ENCODE results near the gene PYGO2.

The PYGO2 gene, protein sequence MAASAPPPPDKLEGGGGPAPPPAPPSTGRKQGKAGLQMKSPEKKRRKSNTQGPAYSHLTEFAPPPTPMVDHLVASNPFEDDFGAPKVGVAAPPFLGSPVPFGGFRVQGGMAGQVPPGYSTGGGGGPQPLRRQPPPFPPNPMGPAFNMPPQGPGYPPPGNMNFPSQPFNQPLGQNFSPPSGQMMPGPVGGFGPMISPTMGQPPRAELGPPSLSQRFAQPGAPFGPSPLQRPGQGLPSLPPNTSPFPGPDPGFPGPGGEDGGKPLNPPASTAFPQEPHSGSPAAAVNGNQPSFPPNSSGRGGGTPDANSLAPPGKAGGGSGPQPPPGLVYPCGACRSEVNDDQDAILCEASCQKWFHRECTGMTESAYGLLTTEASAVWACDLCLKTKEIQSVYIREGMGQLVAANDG

GRCh38 chr1:154961207-154962155 lies at the start of gene PYGO2:
TSS of gene PYGO2 (minus strand) at chr1:154961782. CDS start at chr1:154961576, 206 bp downstream.
- DNase-seq = peak; percentile 78

GRCh38 chr1:155011004-155011416 lies 49.4 kb upstream of the PYGO2 start:
- no peak for DNase-seq

- no peak for DNase-seq
Measured at GRCh38 chr1:155010211-155010918, 48.8 kb upstream of the PYGO2 start.

DNA sequence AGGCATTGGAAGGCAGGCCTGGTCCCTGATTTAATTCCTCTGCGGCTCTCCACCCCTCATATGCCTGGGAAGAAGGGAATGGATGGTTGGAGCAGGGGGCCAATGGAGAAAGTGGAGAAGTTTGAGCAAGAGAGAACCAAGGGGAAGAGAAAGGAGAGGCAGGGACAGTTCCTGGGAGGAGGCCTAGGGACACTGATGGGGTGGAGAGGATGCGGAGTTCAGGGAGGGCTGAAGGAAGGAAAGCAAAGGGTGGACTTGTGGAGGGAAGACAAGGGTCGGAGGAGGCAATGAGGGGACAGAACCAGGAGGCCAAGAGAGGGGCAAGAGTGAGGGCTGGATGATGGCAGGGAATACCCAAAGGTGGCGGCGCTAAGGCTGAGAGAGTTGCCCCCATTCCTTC lies 48.2 kb upstream of the PYGO2 start:
- no peak for DNase-seq

DNA sequence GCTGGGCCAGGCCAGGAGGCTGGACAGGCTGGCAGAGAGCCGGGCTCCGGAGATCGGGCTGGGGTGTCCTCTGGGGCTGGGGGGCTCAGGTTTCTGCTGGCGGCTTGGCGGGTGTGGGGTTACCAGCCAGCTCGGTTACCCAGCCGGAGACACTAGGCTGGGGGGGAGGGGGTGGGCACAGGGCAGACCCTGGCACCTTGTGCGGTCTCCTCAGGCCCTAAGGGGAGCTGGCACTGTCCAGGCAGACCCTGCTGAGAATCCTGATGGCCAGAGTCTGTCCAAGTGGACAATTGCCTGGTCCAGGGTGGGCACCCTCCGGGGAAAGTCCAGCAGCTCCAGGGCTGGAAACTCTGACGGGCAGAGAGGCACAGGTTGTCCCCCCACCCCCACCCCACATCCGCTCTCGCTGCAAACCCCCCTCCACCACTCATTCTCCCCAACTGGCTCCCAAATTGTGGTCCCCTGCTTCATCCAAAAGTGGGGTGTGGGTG lies 47.7 kb upstream of the PYGO2 start:
- no peak for DNase-seq

DNA sequence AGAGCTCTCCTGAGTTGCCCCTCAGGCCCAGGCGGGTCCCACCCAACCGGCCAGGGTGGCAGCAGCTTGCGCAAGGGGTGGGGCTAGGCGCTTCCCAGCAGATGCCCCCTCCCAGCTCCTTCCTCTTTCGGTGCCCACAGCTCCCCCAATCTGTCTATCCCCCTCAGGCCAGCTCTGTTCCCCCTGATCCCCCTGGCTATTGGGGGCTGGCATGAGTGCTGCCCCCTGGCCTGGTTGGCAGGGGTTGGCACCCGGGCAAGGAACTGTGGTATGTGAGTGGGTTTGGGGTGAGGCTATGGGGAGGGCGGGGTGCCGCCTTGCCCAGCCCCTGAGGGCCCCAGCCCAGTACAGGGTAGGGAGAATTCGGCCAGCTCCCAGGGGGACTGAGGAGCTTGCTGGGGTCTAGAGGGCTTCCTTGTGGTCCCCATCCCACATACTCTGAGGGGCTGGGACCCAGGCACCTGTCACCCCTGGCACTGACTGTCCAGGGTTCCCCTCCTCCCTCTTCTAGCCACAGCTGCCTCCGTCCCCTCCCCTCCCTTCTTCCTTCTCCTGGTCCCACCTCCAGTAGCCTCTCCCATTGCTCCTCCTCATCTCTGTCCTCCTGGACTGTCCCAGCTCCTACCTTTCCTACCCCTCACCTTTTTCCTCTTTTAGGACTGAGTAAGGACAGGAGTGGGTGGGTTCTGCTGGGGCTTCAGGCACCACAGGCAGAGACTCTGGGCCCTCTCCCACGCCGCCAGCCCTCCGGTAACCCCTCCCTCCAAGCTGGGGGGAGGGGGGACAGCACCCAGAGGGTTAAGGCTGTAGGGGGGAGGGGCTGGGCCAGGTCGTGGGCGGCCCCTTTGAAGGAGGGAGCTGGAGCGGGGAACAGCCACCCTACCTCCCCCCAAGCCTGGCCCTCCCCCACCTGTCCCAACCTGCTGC lies 46.7 kb upstream of the PYGO2 start:
- no peak for DNase-seq

DNA sequence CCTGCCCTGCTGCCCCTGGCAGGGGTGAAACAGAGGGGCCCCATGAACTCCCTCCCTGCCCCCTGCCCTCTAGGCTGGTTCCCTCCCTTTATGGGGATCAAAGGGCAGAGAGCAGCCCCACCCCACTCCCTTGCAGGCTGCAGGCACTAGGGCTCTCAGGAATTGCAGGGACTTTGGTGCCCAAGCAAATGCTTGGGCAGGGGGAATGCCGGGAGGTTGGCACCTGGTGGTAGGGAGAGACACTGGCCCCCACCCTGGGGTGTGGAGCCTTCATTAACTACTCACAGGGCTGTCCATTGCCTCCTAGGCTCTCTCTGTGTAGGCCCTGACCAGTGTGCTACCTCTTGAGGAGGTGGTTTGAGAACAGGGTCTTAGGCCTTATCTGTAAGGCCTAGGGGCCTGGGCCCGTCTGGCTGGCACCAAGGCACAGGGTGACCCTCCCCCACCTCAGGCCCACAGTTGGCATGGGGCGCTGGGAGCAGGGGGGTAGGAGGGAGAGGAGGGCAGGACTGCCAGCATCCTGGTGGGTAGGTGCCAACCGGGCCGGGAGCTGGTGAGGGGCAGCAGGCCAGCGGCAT lies 45.8 kb upstream of the PYGO2 start:
- no peak for DNase-seq

DNA sequence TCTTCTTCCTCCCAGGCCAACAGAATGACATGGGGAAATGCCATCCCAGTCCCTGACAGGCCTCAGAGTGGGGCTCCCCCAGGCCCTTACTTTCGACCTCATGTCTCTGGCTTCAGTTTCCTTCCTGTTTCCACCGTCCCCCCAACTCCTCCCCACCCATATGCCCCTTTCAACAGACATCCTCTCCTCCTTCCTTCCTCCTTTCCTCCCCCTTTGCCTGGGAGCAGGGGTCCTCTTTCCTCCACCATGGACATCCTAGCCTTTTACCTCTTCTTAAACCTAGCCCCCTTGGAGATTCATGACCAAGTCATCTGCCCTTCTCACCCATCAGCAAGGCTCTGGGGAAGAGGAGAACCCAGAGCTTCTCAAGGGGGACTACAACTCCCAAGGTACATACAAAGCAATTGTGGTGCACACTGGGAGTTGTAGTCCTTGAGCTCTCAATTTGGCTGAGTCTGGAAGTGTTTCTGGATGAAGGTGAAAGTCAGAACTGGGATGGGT lies 45.1 kb upstream of the PYGO2 start:
- peak; percentile 41 for DNase-seq

DNA sequence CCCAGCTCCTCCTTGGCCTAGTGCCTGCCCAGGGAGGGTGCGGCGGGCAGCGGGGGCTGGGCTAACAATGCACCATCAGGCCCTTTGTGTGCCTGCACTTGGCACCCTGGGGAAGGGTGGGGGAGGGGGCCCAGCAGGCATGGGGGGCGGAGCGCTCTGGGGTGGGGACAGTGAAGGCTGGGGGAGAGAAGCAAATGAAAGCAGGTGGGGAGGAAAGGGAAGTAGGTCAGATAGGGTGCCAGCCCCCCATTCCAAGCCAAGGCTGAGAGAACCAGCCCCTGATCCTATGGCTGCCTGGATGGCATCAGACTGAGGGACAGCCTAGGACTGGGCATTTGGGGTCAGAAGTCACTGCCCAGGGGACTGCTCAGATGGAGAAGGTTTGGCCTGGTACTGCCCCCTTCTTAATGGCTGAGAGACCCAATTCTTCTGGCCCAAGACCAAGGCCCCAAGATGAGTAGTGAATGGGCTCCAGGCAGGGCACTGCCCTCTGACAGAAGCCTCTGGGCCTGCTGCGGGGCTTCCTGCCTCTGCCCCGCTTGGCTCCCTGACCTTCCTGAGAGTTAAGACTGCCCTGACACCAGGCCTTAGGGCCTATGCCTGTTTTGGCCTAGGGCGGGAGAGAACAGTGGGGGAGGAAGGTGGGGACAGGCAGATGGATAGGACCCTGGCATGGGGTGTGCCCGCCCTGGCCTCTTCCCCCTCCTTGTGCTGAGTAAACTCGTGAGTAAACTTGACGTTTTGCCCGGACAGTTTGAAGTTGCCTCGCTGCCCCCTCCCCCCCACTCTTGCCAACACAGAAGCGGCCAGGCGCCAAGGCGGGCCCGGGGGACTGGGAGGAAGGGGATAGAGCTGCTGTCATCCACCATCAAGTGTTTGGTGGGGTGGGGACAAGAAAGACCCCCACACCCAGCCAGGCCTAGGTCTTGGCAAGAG lies 43.8 kb upstream of the PYGO2 start:
- peak; percentile 58 for DNase-seq

GRCh38 chr1:155004352-155005075 lies 42.9 kb upstream of the PYGO2 start:
- no peak for DNase-seq

DNA sequence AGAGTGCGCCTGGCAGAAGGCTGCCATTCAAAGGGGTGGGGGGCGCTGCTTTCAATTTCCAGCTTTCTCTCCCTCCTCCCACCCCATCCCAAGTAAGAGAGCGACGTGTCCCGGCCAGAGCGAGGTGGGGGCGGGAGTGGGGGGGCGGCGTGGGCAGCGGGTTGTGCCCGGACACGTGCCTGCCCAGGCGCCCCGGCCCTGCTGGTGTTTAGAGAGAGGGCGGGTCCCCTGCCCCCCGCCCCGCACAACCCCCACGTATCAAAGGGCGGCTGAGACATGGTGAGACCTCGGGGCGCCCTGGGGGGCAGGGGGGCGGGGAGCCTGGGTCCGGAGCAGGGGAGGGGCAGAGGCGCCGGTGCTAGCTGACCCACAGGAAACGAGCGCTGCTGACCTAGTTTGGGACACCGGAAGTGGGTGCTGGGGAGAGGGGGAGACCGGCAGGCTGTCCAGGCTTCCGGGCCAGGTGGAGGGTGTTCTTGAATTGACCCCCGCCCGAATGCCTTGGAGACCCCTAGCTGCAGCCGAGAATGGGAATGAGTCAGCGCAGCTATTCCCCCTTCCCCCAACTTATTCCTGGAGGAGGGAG lies 42.3 kb upstream of the PYGO2 start:
- no peak for DNase-seq

DNA sequence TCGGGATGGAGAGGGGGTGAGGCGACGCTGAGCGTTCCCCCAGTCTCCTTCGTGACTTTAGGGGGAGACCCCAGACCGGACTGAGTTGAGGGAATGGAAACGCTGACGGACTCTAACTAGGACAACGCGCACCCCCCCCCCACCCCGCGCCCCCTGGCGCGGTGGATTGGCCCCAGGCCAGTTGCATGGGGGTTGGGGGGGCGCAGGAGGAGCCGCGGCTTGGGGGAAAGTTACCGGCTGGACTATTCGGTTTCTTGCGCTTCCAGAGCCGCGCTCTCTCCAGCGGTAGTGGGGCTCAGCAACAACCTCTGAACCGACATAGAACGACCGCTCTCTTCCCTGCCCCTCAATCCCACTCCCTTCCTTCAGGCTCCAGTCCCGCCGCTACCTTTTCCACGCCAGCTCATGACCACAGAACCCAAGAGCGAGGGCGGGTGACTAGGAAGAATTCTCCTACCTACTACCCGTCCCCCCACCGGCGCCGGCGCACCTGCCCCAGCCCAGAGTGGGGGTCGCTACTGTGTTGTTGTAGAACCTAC lies 41.7 kb upstream of the PYGO2 start:
- no peak for DNase-seq

DNA sequence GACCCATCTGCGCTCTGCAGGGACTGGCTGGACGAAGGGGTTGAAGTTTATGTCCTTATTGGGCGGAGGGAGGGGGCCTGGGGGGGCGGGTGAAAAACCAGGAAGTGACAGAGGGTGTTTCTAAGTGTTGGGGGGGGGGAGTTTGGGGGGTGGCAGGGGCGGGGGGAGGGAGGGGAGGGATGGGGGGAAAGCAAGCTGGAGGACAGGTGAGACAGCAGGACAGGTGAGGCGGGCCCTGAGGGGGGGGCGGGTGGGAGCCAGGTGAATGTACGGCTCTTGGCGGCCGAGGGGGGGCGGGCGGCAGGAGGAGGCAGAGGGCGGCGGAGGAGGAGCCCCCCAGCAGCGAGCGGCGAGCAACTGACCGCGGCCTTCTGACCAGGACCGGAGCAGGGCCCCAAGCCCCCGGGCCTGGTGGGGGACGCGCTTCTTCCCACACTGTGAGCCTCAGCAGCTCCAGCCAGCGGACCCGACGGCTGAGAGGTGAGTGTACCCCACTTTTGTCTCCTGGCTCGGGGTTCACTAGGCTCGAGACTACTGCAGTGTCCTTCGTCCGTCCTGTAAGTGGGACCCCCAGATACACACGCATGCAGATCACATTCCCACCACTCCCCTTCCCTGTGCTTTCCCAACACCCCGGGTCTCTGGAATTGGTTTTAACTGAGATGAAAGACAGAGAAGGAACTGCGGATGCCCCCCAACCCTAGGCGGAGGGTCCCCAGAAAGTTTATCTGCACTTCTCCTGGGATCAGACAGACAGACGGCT lies 41.1 kb upstream of the PYGO2 start, which contains the start of gene ZBTB7B:
TSS of gene ZBTB7B (plus strand) at position 339 of the 763 bp plus-strand sequence. CDS start 11,859 bp downstream, outside the sequence.
- DNase-seq = no peak

DNA sequence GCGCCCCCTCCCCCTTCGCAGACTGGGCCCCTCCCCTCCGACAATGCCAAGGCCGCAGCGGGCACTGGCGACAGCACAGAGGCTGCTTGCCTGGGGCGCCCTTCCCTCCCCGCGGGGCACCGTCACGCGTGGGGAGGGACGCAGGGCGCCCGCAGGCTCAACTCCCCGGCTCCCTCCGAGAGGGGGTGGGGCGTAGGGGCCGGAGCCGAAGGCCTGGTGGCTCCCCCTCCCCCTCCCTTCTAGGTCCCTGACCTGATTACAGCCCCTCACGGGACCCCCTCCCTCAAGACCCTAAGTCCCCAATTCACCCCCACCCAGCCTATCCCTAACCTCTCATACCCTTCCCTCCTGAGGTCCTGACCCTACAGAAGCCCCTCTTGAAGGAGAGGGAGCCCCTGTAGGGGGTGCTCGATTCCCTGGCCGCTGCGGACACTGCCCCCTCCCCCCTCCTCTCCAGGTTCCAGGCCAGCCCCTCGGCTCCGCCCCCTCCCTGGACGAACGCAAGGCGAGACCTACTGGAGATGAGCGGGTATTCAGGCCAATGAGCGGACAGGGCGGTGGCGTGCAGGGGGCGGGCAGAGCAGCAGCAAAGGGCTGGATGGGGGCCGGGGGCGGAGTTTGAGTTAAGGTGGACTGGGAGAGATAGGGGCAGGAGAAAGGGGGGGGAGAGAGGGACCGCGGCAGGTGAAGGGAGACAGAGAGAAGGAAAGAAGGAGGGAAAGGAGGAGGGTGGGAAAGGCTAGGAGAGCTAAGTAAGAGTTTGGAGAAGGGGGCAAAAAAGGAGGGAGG lies 40.3 kb upstream of the PYGO2 start:
- DNase-seq = peak; percentile 97

DNA sequence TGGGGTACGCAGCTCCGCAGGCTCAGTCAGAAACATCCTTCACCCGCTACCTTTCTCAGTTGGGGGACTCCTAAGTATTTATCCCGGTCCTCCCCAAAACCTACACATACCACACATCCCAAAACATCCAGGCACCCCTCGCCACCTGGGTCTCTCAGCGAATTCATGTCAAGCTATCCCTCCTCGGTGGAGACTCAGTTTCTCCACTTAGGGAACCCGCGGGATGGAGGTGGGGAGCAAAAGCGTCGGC lies 39.8 kb upstream of the PYGO2 start:
- DNase-seq = no peak

DNA sequence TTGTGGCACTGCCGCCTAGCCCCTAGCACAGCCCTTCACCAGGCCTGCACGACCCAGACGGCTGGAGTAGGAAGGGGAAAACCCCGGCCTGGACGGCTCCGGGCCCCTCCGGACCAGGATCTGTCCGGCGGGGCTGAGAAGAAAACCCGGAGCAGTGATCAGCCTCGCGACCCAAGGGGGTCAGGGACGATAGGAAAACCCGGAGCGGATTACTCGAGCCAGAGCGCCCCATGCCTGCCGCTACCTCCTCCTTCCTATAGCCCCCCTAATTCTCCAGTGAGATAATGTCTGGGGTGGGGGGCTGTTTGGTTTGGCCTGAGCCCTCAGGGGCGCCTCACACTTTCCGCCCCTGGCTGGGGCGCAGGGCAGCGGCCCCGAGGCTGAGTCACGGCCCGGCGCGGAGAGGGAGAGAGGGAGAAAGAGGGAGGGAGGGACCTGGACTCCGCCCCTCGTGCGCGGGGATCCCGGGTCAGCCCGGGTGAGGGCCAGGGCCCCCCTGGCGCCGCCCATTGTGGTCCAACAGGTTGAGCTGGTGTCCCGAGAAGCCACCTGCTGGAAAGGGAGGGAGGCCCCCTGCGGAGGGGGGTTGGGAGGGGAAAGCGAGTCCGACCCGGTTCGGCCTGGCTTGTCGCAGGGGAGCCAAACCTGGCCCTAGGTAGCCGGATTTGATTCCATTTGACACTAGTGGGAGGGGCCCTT lies 39.3 kb upstream of the PYGO2 start:
- DNase-seq = peak; percentile 76

GRCh38 chr1:155000411-155000725 lies 38.8 kb upstream of the PYGO2 start:
- no peak for DNase-seq
